Heart left ventricle (tissue), 13 donors: ENCODE results near the gene FADS3.

Source experiments
- CTCF ChIP-seq, 12 donors: fragments of 200-600 bp; sonication (generic) in 4 of 12; IDR thresholded peaks; one replicate each; pipeline versions ENCODE4 v1.5.0 to v1.8.0; 2018 to 2022; ENCODE audit warnings: antibody characterized with exemption in 12 of 12, mild to moderate bottlenecking in 5 of 12
- POLR2A ChIP-seq, 2 donors: fragments of 450-650 bp; IDR thresholded peaks; one replicate each; pipeline ENCODE4 v1.6.1; 2017; ENCODE audit warnings: antibody characterized with exemption in 2 of 2, mild to moderate bottlenecking in 2 of 2, moderate library complexity in 2 of 2
- donor health status: ischemic (EF 13 %, LVEDD 7.1; RV severe dilation, severe dysfunction).
- donor health status: DM: no; HTN: yes; CAD: no.
- donor health status: DM: no; HTN: no; CAD: no.
- donor health status: ischemic (EF 25% LVEDD 6.9; RV normal size, moderate dysfunction).
- donor health status: ischemic (EF 25% LVEDD 5.7; RV mildly dilated, moderate dysfunction).
- donor health status: ischemic (EF 35%, LVEDD 5.7; RV mildly dilated, moderate dysfunction).
- donor health status: nonischemic (EF 11% LVEDD 7.7; RV severe dilation, severe dysfunction).
- donor health status: DM: yes; HTN: yes; CAD: no.
- donor health status: PGD.
- donor health status: ischemic (EF 29% LVEDD 5.4; RV normal size, mild dysfunction).
- donor health status: nonischemic (EF 23%, LVEDD 6.1; RV moderate dilation, normal function).

GRCh38 chr11:61881397-61881796, 9.9 kb downstream of the FADS3 start:
- TF ChIP-seq CTCF (IDR thresholded peaks at IDR 0.05) (peak in 1 of 12 donors; percentile 24), POLR2A (IDR thresholded peaks at IDR 0.05) (no peak)
